A172 (cell line): ENCODE measurements around the gene SMAD7. TPM values are rescaled to one million over a fixed set of nuclear protein-coding genes. Genes with fewer than 3 reads are reported as not detected.
"Not testable (repeated sequence)": the region's sequence is repeated elsewhere in the genome, so short reads cannot be mapped to it uniquely, and the experiment has no call there.

Source experiments
- DNase-seq: peaks from one replicate; pipeline ENCODE4 v3.0.0-alpha.2; 2015; ENCODE audit warnings: low spot score
- total RNA-seq: library from RNA; depleted of rRNA; stranded (reverse); fragments of >200 nt; shearing (Covaris generic); gene quantifications from 2 replicates; pipeline ENCODE4 v1.2.3, GENCODE V29; 2014

The SMAD7 gene
- total RNA-seq, 1 experiment from 2014 or later: 8.5 TPM

- no peak for DNase-seq
These were observed 72.8 kb downstream of the SMAD7 start for GRCh38 chr18:48877941-48878340.

- DNase-seq: no peak
These were observed 74.2 kb downstream of the SMAD7 start for GRCh38 chr18:48876590-48876989.

GRCh38 chr18:48875942-48876511 is 74.7 kb downstream of the SMAD7 start:
- DNase-seq: no peak

GRCh38 chr18:48875314-48875941 is 75.3 kb downstream of the SMAD7 start:
- no peak for DNase-seq

GRCh38 chr18:48874701-48875162 is 76.0 kb downstream of the SMAD7 start:
- no peak for DNase-seq

GRCh38 chr18:48874233-48874632 is 76.5 kb downstream of the SMAD7 start:
- DNase-seq: no peak

- DNase-seq: peak; percentile 23
These were observed 78.3 kb downstream of the SMAD7 start for GRCh38 chr18:48872234-48873145.

- DNase-seq: no peak
These were observed 79.2 kb downstream of the SMAD7 start for GRCh38 chr18:48871391-48872166.

- not testable (repeated sequence) for DNase-seq
These were observed 79.8 kb downstream of the SMAD7 start for GRCh38 chr18:48870926-48871325.
